AG04450 (cell line): ENCODE results near the gene STOX1. TPM values are rescaled to one million over a fixed set of nuclear protein-coding genes. Genes with fewer than 3 reads are reported as not detected.
A peak's percentile ranks its signal among the peaks of the same experiment; 100 is the strongest.

ENCODE experiments used
- CTCF ChIA-PET: fragments of 300-600, 350-600 bp; formaldehyde crosslinking; extraction: SDS; loops from one replicate; lab custom pipeline; 2022; ENCODE audit warnings: antibody characterized with exemption, inconsistent platforms; lab: Charles Lee
- POLR2A ChIA-PET: fragments of 350-600 bp; formaldehyde crosslinking; extraction: SDS; loops from one replicate; lab custom pipeline; 2021; ENCODE audit warnings: antibody characterized with exemption, inconsistent platforms; lab: Yijun Ruan, JAX
- DNase-seq: peaks from one replicate; pipeline ENCODE4 v3.0.0-alpha.2; 2011; ENCODE audit warnings: low read depth, low spot score
- H3K27ac ChIP-seq: one replicate; pipeline ENCODE4 v1.5.1; 2012; ENCODE audit warnings: low read depth, low read length, control low read depth
- H3K27me3 ChIP-seq: one replicate; pipeline ENCODE4 v1.6.0; 2012; ENCODE audit warnings: low read length; ENCODE audit not compliant: control insufficient read depth, insufficient read depth
- H3K4me3 ChIP-seq: 2 replicates; pipeline ENCODE4 v1.5.1; 2011; ENCODE audit warnings: mild to moderate bottlenecking, low read depth, low read length, control low read depth
- H3K9me3 ChIP-seq: 2 replicates; pipeline ENCODE4 v1.5.1; 2012; ENCODE audit warnings: low read length; ENCODE audit not compliant: control insufficient read depth, insufficient read depth
- polyA minus RNA-seq: library from RNA; depleted of rRNA, polyadenylated mRNA; stranded (reverse); fragments of >200 nt; gene quantifications from 2 replicates; pipeline ENCODE4 v1.2.3, GENCODE V29; 2011; rRNA and poly(A)+ RNA removed
- polyA plus RNA-seq: library from polyadenylated mRNA; depleted of rRNA; stranded (reverse); fragments of >200 nt; gene quantifications from 2 replicates; pipeline ENCODE4 v1.2.3, GENCODE V29; 2011; rRNA removed
- TF ChIP-seq, protein P1 (sequence below): IDR thresholded peaks from 2 replicates; pipeline ENCODE4 v1.5.1; 2011; ENCODE audit warnings: low read depth, low read length, control low read depth, inconsistent platforms

The STOX1 gene
- polyA plus RNA-seq (0.07 and 0.12 TPM in 2 replicates), polyA minus RNA-seq (0.17 and 0.18 TPM in 2 replicates)

GRCh38 chr10:68826764-68827591, at the start of gene STOX1:
Gene STOX1 (plus strand): TSS chr10:68827531. CDS start chr10:68827624, 93 bp downstream.
- Histone ChIP-seq H3K4me3 (peak within 1 kb of the TSS; percentile 63), H3K9me3 (no peaks in the 10 kb centered on the region), H3K27me3 (peaks cover 23% of the 10 kb centered on the region), H3K27ac (no peak within 1 kb of the TSS)
- TF ChIP-seq, protein P1, sequence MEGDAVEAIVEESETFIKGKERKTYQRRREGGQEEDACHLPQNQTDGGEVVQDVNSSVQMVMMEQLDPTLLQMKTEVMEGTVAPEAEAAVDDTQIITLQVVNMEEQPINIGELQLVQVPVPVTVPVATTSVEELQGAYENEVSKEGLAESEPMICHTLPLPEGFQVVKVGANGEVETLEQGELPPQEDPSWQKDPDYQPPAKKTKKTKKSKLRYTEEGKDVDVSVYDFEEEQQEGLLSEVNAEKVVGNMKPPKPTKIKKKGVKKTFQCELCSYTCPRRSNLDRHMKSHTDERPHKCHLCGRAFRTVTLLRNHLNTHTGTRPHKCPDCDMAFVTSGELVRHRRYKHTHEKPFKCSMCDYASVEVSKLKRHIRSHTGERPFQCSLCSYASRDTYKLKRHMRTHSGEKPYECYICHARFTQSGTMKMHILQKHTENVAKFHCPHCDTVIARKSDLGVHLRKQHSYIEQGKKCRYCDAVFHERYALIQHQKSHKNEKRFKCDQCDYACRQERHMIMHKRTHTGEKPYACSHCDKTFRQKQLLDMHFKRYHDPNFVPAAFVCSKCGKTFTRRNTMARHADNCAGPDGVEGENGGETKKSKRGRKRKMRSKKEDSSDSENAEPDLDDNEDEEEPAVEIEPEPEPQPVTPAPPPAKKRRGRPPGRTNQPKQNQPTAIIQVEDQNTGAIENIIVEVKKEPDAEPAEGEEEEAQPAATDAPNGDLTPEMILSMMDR = no peak; the same call in 1 of the 2 replicates
- CTCF ChIA-PET = interaction anchor here (0.6 kb wide), 1 partner anchor 51 kb away, joined by 6 read pairs; no protein-coding TSS in a partner anchor
- POLR2A ChIA-PET = interaction anchor here (0.6 to 1.0 kb wide), 4 partner anchors 22 to 967 kb away, joined by 3 to 4 read pairs (median 3); no protein-coding TSS in a partner anchor
- DNase-seq = no peak

DNA sequence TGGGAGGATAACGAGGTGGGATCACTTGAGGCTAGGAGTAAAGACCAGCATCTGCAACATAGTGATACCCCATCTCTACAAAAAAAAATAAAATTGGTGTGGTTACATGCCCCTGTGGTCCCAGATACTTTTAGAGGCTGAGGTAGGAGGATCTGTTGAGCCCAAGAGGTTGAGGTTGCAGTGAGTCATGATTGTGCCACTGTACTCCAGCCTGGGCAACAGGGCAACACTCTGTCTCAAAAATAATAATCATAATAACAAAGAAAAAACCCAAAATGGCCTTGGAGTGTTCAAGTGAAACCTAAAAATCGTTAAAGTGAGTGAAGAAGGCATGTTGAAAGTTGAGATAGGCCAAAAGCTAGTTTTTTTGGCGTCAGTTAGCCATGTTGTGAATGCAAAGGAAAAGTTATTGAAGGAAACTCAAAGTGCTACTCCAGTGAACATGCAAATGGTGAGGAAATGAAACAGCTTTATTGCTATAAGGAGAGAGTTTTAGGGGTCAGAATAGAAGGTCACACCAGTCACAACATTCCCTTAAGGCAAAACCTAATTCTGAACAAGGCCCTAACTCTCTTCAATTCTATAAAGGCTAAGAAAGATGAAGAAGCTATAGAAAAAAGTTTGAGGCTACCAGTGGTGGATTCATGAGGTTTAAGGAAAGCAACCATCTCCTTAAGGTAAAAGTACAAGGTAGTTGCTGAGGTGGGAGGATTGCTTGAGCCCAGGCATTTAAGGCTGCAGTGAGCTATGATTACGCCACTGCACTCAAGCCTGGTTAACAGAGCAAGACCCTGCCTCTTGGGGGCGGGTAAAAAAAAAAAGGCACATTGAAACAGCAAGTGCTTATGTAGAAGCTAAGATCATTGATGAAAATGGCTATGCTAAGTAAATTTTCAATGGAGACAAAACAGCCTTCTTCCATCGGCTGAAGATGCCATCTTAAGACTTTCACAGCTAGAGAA, 45.4 kb upstream of the STOX1 start:
- DNase-seq = no peak
- H3K9me3 ChIP-seq = no peaks in the 10 kb centered on the region
- no peak overlapping the region for H3K4me3 ChIP-seq
- no peaks in the 10 kb centered on the region for H3K27me3 ChIP-seq
- TF ChIP-seq, protein P1 = no peak
- H3K27ac ChIP-seq = no peak overlapping the region
- CTCF ChIA-PET = interaction anchor here (0.6 to 1.6 kb wide), 2 partner anchors 10 to 115 kb away, joined by 3 to 6 read pairs; no protein-coding TSS in a partner anchor
- POLR2A ChIA-PET = interaction anchor here (0.5 kb wide), 1 partner anchor 847 kb away, joined by 3 read pairs; no protein-coding TSS in a partner anchor

DNA sequence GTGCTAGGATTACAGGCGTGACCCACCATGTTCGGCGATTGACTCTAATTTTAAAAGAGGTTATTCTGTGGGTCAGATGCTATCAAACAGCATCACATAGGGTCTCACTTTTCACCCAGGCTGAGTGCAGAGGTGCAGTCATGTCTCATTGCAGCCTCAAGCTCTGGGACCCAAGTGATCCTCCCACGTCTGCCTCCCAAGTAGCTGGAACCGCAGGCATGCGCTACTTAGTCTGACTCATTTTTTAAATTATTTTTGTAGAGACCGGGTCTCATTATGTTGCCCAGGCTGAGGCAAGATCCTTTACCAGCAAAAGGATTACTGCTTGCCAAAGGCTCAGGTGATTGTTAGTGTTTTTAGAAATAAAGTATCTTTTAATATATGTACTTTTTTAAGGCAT, 42.9 kb upstream of the STOX1 start:
- no peak for DNase-seq
- ChIA-PET CTCF (no interaction called here), POLR2A (interaction anchor here (0.7 kb wide), 1 partner anchor 756 kb away, joined by 4 read pairs; no protein-coding TSS in a partner anchor)
- H3K27ac ChIP-seq = no peak overlapping the region
- no peaks in the 10 kb centered on the region for H3K9me3 ChIP-seq
- no peaks in the 10 kb centered on the region for H3K27me3 ChIP-seq
- TF ChIP-seq, protein P1 = no peak
- H3K4me3 ChIP-seq = no peak overlapping the region

DNA sequence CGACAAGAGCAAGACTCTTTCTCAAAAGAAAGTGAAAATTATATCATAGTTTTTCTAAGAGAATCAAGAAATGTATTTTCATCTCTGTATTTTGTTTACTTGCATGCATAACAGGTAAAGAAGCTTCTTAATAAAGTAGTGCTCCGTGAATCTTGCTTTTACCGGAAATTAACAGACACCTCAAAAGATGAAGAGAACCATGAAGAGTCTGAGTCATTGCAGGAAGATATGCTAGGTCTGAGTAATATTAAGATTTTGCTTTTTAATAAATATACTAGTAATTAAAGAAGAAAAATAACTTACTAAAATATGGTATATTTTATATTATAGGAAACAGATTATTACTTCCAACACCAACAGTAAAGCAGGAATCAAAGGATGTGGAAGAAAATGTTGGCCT, 39.5 kb upstream of the STOX1 start:
- POLR2A ChIA-PET = no interaction called here
- TF ChIP-seq, protein P1 = no peak
- CTCF ChIA-PET = interaction anchor here (3.3 kb wide), 1 partner anchor 110 kb away, joined by 18 read pairs; no protein-coding TSS in a partner anchor
- no peak overlapping the region for H3K27ac ChIP-seq
- no peaks in the 10 kb centered on the region for H3K9me3 ChIP-seq
- H3K4me3 ChIP-seq = no peak overlapping the region
- H3K27me3 ChIP-seq = no peaks in the 10 kb centered on the region
- DNase-seq = no peak
